Measurements from ENCODE around the gene IGSF21.

The IGSF21 gene

GRCh38 chr1:18119289-18119688, 11.7 kb downstream of the IGSF21 start:
- no peak for DNase-seq (ENCODE audit: low read depth in 3 of 3)

DNA sequence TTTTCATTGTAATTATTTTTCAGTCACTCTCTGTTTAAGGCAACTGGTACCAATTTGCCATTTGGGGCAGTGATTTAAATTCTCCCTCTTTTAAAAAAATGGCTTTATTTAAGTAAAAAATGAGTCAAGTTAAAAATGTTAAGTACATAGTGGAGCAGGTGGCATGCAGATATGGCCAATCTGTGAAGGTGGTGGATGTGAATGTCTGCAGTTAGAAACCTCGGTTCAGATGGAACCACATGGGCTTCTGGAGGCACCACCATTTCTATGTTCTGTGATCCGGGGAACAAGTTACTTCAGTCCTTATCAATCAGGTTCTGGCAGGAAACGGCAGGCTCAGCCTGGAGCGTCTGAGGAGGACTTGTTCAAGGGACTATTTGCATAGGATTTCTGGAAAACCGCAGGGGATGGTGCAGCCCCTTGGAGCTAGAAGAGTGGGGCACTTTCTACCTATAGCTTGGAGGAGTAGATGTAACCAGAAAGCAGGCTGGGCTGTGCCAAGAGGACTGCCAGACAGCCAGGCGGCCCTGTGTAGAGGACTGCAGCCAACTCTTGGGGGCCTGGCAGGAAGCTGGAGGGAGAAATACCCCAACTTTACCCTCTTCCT, 12.3 kb downstream of the IGSF21 start:
- DNase-seq (ENCODE audit: low read depth in 3 of 3), result no peak

- no peak for DNase-seq (ENCODE audit: low read depth in 3 of 3)
Observed at GRCh38 chr1:18120638-18121037, 13.0 kb downstream of the IGSF21 start.

GRCh38 chr1:18121072-18121820, 13.6 kb downstream of the IGSF21 start:
- no peak for DNase-seq (ENCODE audit: low read depth in 3 of 3)

GRCh38 chr1:18123467-18123992, 15.9 kb downstream of the IGSF21 start:
- DNase-seq (ENCODE audit: low read depth in 3 of 3), result no peak

DNA sequence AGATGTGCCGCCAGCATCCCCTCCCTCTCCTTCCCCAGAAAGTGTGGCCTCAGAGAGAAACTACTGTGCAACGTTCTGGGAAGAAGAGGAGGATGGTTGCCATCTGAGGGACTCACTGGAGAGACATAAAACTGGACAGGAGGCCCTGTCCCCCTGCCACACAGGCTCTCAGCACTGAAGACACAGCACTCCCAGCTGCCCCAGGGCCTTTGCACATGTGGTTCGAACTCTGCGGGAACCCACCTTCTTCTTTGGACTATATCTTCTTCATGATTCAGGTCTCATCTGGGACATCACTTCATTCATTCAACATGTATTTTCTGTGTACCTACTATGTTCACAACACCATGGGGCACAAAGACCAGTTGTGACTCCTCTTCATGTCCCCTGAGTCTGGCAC, 17.4 kb downstream of the IGSF21 start:
- DNase-seq (ENCODE audit: low read depth in 3 of 3), result no peak

DNA sequence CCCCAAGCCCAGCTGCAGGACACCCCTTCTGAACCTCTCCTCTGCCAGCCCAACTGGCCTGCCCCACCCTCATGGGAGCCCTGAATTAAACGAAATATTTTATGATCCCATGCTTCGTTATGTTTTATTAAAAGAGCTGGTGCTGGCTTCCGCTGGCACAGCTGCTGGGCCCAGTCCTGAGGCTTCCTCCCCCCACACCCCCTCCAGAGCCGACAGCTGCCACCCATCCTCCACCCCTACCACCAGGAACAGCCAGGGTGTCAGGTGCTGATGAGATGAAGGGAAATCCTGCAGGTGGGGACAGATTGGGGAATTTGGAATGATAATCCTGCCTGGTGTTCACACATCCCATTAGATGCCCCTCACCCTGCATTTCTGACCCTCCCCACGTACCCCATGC, 19.0 kb downstream of the IGSF21 start:
- DNase-seq (ENCODE audit: low read depth in 3 of 3), result no peak

DNA sequence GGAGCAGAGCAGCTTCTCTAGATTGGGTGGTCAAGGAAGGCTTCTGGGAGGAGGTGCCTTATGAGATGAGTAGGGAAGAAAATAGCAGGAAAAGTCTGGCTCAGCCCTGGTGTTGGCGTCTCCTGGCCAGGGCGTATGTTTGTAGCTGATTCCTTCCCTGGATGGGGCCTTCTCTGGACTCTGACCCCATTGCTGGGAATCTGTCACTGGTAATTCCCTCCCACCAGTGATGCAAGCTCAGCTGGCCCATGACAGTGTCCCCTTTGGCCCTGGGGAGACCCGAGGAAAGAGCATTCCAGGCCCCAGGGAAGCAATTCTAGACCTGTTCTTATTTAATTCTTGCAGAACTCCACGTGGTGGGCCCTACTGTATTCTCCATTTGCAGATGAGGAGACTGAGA, 20.7 kb downstream of the IGSF21 start:
- no peak for DNase-seq (ENCODE audit: low read depth in 3 of 3)

GRCh38 chr1:18130356-18130755, 22.8 kb downstream of the IGSF21 start:
- no peak for DNase-seq (ENCODE audit: low read depth in 3 of 3)

GRCh38 chr1:18132022-18132710, 24.6 kb downstream of the IGSF21 start:
- no peak for DNase-seq (ENCODE audit: low read depth in 3 of 3)

GRCh38 chr1:18132711-18133541, 25.3 kb downstream of the IGSF21 start:
- DNase-seq (ENCODE audit: low read depth in 3 of 3), result no peak

DNA sequence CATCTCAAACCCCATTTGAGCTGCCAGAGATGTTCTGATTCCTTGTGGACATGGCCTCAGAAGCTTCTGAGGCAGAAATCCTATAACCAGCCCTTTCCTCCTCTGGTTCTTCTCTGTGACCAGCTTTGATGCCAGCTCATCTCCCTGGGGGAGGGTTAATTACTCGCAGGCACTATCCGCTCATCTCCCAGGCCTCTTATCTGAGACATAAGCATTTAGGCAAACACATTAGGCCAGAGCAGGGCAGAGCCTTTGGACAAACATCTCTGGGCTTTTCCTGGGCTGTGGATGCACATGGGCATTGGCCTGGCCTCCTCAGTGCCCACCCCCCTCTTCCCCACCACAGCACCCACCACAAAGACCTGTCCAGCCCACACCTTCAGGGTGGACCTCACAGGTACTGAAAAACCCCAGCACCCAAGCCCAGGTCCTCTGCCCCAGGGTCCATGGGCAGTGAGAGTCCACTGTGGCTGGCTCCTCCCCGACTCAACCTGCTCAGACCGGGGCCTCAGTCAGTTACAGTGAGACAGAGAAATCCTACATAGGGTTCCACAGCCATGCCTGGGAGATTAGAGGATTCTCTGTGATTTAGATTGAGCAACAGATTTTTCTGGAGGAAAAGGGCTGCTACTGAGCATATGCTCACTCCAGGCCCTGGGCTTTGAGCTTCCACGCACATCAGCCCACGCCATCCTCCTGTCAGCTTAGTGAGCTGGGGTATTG, 26.9 kb downstream of the IGSF21 start:
- DNase-seq (ENCODE audit: low read depth in 3 of 3), result no peak

GRCh38 chr1:18137759-18138345, 30.3 kb downstream of the IGSF21 start:
- DNase-seq (ENCODE audit: low read depth in 3 of 3), result no peak

DNA sequence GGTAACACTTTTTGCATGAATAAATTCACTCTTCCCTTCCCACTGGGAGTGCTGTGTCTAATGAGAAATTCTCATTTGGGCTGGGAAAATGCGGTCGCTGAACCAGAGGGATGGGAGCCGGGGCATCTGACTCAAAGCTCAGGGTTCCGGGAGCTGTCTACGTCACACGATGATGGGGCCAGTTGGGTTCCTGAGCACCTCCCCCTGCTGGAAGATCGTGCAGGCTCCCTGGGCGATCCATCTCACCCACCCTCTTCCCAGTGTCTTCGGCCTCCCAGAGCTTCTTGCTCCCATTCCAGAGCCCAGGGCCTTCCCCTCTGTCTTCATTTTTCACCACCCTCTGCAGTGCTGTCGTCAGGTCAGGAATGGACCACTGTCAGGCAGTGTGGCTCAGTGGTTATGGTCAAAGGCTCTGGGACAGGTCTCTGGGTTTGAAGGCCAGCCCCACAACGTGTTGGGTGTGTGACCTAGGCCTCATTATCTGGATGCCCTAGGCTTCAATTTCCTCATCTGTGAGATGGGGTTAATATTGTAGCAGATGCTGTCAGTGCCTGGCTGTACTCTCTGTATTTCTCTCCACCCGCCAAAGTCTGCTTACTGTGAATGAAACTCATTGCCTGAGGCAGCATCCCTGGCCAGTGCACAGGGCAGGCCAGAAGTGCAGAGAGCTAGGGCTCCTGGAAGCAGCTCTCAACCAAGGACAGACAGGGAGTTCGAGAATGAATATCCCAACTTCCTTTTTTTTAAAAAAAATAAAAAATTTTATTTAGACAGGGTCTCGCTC, 31.8 kb downstream of the IGSF21 start:
- no peak for DNase-seq (ENCODE audit: low read depth in 3 of 3)

DNA sequence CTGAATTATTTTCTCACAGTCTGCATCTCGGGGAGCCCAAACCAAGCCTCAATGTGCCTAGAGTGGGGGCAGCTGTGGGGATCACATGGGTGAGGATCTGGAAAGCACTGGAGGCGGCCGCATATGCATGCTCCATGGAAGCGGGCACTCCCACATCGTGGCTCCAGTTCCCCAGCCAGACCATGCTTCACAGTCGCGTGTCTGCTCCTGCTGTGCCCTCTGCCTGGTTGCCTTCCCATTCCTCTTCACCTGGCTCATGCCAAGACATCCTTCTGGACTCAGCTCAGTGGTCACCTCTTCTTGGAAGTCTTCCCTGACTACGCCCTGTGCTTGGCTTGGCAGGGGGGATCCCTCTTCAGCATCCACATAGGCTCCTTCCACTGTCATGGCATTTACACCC, 32.8 kb downstream of the IGSF21 start:
- DNase-seq (ENCODE audit: low read depth in 3 of 3), result no peak

GRCh38 chr1:18141661-18142060, 34.1 kb downstream of the IGSF21 start:
- DNase-seq (ENCODE audit: low read depth in 3 of 3), result no peak

GRCh38 chr1:18142471-18142870, 34.9 kb downstream of the IGSF21 start:
- no peak for DNase-seq (ENCODE audit: low read depth in 3 of 3)

GRCh38 chr1:18142969-18143368, 35.4 kb downstream of the IGSF21 start:
- DNase-seq (ENCODE audit: low read depth in 3 of 3), result no peak

DNA sequence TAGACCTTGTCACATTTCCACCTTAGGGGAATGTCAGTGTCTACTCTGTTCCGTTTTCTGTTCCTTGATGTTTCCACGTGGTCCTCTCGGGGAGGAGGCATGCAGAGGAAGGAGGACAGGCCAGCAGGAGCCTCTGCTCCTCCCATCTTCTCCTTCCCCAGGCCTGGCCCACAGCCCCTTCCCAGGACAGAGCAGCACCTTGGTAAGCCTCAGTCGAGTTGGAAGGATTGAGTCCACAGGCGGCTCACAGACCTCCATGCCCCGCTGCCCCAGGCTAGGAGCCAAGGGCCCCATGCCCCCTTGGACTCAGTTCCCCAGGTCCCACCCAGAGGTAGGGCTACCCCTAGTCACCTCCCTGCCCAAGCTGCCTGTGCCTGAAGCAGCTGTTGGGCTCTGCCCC, 36.5 kb downstream of the IGSF21 start:
- no peak for DNase-seq (ENCODE audit: low read depth in 3 of 3)
